HG02623 (cell line): ENCODE data around the gene DCUN1D2.
"Not testable (repeated sequence)": the region's sequence is repeated elsewhere in the genome, so short reads cannot be mapped to it uniquely, and the experiment has no call there.

ENCODE experiments used
- ATAC-seq: cut with Tn5 transposase; IDR thresholded peaks from one replicate; pipeline ENCODE4 v1.9.1; 2021; ENCODE audit warnings: moderate library complexity; ENCODE audit not compliant: unreplicated experiment

DCUN1D2 gene

GRCh38 chr13:113449693-113450347, 40.7 kb downstream of the DCUN1D2 start:
- no peak for ATAC-seq

DNA sequence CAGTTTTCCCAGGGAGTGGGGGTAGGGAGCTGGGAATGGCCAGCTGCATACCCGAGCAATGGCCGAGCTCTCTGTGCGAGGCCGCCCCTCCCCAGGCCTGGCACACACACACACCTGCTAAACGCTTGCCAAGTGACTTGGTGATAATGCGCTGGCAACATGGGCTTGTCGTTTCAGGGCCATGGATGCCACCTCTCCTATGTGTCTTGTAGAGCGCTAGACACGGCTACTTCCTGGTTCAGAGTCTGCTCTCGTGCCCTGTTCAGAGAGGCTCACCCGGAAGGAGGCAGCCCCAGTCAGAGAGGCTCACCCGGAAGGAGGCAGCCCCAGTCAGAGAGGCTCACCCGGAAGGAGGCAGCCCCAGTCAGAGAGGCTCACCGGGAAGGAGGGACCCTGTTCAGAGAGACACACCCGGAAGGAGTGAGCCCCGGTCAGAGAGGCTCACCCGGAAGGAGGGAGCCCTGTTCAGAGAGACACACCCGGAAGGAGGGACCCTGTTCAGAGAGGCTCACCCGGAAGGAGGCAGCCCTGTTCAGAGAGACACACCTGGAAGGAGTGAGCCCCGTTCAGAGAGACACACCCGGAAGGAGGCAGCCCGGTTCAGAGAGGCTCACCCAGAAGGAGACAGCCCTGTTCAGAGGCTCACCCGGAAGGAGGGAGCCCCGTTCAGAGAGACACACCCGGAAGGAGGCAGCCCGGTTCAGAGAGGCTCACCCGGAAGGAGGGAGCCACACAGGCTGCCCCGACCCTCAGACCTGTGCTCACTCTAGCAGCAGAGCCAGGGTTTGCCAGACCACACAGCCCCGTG, 41.4 kb downstream of the DCUN1D2 start:
- no peak for ATAC-seq

DNA sequence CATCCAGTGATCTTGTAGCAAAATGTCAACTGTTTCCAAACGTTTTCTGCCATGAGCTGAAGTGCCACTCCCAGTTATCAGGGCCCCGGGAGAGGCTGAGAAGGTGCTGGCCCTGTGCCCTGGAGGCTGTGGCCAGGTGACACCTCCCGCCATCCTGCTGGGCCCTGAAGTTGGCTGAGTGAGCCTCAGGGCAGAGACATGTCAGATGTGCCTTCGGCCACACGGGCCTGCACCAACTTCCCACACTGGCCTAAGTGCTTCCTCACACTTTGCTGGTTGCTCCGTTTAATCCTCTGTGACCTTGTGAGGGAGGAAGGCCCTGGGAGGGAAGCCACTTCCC, 42.0 kb downstream of the DCUN1D2 start:
- ATAC-seq, result no peak

- no peak for ATAC-seq
Observed at GRCh38 chr13:113447596-113447995, 42.9 kb downstream of the DCUN1D2 start.

DNA sequence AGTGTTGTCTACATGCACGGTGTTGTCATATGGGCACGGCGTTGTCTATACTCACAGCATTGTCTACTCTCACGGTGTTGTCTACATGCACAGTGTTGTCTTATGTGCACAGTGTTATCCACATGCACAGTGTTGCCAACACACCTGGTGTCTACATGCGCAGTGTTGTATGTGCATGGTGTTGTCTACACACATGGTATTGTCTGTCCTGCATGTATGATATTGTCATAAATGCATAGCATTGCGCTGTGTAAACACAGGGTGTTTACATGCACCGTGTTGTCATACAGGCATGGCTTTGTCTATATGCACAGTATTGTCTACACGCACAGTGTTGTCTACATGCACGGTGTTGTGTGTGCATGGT, 44.0 kb downstream of the DCUN1D2 start:
- no peak for ATAC-seq

DNA sequence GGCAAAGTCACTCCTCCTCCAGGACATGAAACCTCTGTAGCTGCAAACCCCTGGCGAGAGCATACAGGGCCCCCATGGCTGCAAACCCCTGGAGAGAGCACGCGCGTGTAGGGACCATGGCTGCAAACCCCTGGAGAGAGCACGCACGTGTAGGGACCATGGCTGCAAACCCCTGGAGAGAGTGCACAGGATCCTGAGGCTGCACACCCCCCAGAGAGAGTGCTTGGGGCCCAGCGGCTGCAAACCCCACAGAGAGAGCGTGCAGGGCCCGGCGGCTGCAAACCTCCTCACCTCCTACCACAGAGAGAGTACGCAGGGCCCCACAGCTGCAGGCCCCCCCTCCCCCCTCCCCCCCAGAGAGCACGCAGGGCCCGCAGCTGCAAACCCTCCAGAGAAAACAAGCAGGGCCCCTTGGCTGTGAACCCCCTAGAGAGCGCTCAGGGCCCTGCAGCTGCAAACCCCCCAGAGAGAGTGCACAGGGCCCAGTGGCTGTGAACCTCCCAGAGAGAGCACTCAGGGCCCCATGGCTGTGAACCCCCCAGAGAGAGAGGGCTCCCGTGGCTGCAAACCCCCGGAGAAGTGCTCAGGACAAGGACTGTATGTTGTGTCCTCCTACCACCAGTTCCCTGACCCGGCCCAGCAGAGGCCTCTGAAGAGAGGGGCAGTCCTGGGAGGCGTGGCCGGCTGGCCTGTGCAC, 44.6 kb downstream of the DCUN1D2 start:
- ATAC-seq, result peak; percentile 67

DNA sequence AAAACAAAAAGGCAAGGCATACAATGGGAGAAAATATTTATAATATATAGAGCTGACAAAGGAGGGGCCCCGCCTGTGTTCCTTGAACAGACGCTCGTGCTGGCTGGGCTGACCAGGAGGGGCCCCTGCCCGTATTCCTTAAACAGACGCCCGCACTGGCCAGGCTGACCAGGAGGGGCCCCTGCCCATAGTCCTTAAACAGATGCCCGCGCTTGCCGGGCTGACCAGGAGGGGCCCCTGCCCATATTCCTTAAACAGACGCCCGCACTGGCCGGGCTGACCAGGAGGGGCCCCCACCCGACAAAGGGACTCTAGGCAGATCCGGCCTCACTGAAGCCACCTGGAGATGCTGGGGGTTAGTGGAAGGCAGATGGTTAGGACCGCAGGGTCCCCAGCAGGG, 46.5 kb downstream of the DCUN1D2 start:
- ATAC-seq, result no peak

DNA sequence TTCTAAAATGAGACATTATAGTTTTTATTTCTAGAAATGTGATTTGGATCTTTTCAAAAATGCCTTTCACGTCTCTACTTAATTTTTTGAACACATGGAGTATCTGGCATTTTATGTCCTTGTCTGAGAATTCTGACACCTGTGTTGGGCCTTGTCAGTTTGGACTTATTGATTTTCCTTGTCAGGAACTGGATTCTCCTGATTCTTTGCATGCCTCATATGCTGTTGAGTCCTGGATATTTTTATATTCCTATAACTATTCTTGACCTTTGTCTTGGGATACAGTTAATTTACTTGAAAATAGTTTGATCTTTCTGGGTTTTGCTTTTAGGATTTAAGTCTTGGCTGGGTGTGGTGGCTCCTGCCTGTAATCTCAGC, 47.5 kb downstream of the DCUN1D2 start:
- ATAC-seq, result no peak

- ATAC-seq, result no peak
Observed at GRCh38 chr13:113442354-113442984, 48.0 kb downstream of the DCUN1D2 start.

DNA sequence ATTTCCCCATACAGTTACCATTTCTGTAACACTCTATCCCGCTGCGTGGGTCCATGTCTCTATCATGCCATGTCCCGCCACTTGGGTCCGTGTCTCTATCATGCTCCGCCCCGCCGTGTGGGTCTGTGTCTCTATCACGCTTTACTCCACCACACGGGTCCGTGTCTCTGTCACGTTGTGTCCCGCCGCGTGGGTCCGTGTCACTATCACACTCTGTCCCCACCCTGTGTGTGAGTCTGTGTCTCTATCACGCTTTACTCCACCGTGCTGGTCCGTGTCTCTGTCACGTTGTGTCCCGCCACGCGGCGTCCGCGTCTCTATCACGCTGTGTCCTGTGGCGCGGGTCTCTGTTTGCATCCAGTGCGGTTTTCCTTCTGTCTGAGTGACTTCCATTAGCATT, 48.9 kb downstream of the DCUN1D2 start:
- ATAC-seq, result no peak

- no peak for ATAC-seq
Observed at GRCh38 chr13:113437408-113438010, 53.0 kb downstream of the DCUN1D2 start.

DNA sequence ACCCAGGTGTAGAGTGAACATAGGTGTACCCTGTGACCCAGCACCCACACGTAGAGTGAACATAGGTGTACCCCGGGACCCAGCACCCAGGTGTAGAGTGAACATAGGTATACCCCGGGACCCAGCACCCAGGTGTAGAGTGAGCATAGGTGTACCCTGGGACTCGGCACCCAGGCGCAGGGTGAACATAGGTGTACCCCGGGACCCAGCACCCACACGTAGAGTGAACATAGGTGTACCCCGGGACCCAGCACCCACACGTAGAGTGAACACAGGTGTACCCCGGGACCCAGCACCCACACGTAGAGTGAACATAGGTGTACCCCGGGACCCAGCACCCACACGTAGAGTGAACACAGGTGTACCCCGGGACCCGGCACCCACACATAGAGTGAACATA, 53.6 kb downstream of the DCUN1D2 start:
- not testable (repeated sequence) for ATAC-seq

GRCh38 chr13:113435907-113436306, 54.6 kb downstream of the DCUN1D2 start:
- not testable (repeated sequence) for ATAC-seq

GRCh38 chr13:113433391-113433916, 57.1 kb downstream of the DCUN1D2 start:
- no peak for ATAC-seq

- no peak for ATAC-seq
Observed at GRCh38 chr13:113432506-113433270, 57.8 kb downstream of the DCUN1D2 start.

DNA sequence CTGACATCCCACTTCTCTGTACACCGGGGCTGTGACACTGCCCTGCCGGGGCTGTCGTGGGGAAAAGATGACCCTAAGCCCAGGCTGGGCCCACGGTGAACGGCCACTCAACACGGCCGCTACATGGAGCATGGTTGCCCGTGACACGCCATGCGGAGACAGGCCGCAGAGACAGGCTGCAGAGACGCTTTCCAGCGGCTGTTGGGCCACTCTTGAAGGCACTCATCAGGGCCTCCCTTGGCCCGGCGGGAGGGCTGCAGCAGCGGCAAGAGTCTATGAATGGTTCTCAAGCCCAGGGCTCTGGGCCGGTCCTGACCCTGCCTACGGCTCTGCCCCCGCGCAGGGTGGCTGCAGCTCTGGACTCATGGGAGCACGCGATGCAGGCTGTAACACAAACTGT, 59.3 kb downstream of the DCUN1D2 start:
- ATAC-seq, result no peak

DNA sequence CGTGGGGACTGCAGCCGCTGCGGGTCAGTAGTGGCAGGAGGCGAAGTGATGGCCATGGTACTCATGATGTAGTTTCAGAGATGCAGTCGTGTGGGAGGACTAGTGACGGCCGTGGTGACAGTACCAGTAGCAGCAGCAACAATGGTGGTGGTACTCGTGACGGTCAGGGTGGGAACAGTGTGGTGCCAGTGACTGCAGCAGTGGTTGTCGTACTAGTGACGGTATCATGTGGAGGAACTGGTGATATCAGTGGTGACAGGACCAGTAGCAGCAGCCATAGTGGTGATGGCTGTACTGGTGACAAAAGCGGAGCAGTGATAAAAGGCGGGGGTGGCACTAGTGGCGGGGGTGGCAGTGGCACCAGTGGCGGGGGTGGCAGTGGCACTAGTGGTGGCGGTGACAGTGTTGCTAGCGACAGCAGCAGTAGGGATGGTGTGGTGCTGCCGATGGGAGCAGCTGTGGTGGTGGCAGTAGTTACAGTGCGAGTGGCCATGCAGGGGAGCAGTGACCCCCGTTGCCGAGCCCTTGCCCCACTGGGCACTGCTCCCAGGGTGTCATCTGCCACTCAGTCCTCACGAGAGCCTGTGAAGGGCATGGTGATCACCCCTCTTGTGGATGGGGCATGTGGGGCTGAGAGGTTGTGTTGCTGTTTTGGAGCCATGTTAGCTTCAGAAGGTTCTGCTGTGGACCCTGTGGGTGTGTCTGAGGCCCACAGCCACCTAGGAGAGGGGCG, 60.0 kb downstream of the DCUN1D2 start:
- ATAC-seq, result no peak

DNA sequence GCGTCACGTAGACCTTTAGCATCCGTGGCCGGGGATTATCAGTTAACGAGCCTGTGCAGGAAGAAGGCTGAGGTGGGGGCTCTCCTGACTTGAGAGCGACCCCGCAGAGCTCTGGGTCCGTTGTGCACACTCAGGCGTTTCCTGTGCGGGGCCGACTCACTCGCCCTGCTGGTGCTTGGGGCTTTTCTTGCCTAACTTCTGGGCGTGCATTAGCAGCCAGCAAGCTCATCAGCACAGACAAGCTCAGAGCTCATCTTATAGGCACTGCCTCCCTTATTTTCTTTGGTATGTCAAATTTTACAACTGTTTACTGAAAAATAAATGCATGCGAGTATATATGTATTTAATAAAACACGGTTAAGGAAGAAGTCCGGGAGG, 60.9 kb downstream of the DCUN1D2 start:
- no peak for ATAC-seq

GRCh38 chr13:113428871-113429607, 61.5 kb downstream of the DCUN1D2 start:
- no peak for ATAC-seq
